ENCODE measurements around the gene PIGM.
"Not testable (repeated sequence)": the region's sequence is repeated elsewhere in the genome, so short reads cannot be mapped to it uniquely, and the experiment has no call there.

The PIGM gene

GRCh38 chr1:160058087-160058486 is 26.3 kb upstream of the PIGM start:
- DNase-seq, result no peak

GRCh38 chr1:160056648-160057169 is 24.9 kb upstream of the PIGM start:
- DNase-seq, result no peak

GRCh38 chr1:160053548-160054365 is 22.0 kb upstream of the PIGM start:
- no peak for DNase-seq

- no peak for DNase-seq
These were observed 21.1 kb upstream of the PIGM start for GRCh38 chr1:160052936-160053335.

- DNase-seq, result no peak
These were observed 18.8 kb upstream of the PIGM start for GRCh38 chr1:160050619-160051018.

- not testable (repeated sequence) for DNase-seq
These were observed 18.4 kb upstream of the PIGM start for GRCh38 chr1:160050182-160050581.

- no peak for DNase-seq
These were observed 17.3 kb upstream of the PIGM start for GRCh38 chr1:160049101-160049500.

GRCh38 chr1:160048335-160048734 is 16.5 kb upstream of the PIGM start:
- no peak for DNase-seq

- DNase-seq, result no peak
These were observed 15.6 kb upstream of the PIGM start for GRCh38 chr1:160047111-160047991.

- DNase-seq, result peak; percentile 7
These were observed 14.8 kb upstream of the PIGM start for GRCh38 chr1:160046494-160047110.

GRCh38 chr1:160045653-160046052 is 13.9 kb upstream of the PIGM start:
- DNase-seq, result no peak

GRCh38 chr1:160043543-160043942 is 11.8 kb upstream of the PIGM start:
- DNase-seq, result no peak

GRCh38 chr1:160040476-160040875 is 8.7 kb upstream of the PIGM start:
- no peak for DNase-seq

- DNase-seq, result no peak
These were observed 503 bp upstream of the PIGM start for GRCh38 chr1:160032165-160032820.

GRCh38 chr1:160030657-160031364 is 979 bp downstream of the PIGM start:
- peak; percentile 58 for DNase-seq

GRCh38 chr1:160028426-160028825 is 3.4 kb downstream of the PIGM start:
- no peak for DNase-seq

GRCh38 chr1:160025314-160025713 is 6.5 kb downstream of the PIGM start:
- DNase-seq, result no peak

- DNase-seq, result no peak
These were observed 7.4 kb downstream of the PIGM start for GRCh38 chr1:160024195-160024905.

- peak; percentile 37 for DNase-seq
These were observed 9.2 kb downstream of the PIGM start for GRCh38 chr1:160022330-160023310.
